Measurements from ENCODE around the gene DCC.

Gene DCC

GRCh38 chr18:52875725-52876124 lies 535.7 kb downstream of the DCC start:
- Histone ChIP-seq H3K27ac (no peak overlapping the region), H3K27me3 (ENCODE audit: insufficient read depth, low read depth) (no peaks in the 10 kb centered on the region), H3K36me3 (ENCODE audit: insufficient read depth) (no peaks in the 10 kb centered on the region), H4K20me1 (ENCODE audit: insufficient read depth) (no peaks in the 10 kb centered on the region), H3K4me1 (ENCODE audit: low read depth, poor library complexity, severe bottlenecking) (no peaks in the 10 kb centered on the region), H3K4me2 (no peak overlapping the region), H2AFZ (ENCODE audit: low read depth) (no peak overlapping the region), H3K4me3 (IDR thresholded peaks at IDR 0.05; ENCODE audit: insufficient read depth, low read depth, low read length) (no peak overlapping the region), H3K9ac (no peak overlapping the region), H3K79me2 (ENCODE audit: insufficient read depth, low read depth) (no peaks in the 10 kb centered on the region)
- no peak for TF ChIP-seq CTCF (conservative IDR thresholded peaks at IDR 0.05; ENCODE audit: low read depth, low read length)

- no peak overlapping the region for H2AFZ ChIP-seq (ENCODE audit: low read depth)
- H3K4me1 ChIP-seq (ENCODE audit: low read depth, poor library complexity, severe bottlenecking): no peaks in the 10 kb centered on the region
- H3K27ac ChIP-seq: no peak overlapping the region
- no peak overlapping the region for H3K4me3 ChIP-seq (IDR thresholded peaks at IDR 0.05; ENCODE audit: insufficient read depth, low read depth, low read length)
- no peaks in the 10 kb centered on the region for H3K36me3 ChIP-seq (ENCODE audit: insufficient read depth)
- H3K9ac ChIP-seq: no peak overlapping the region
- H3K27me3 ChIP-seq (ENCODE audit: insufficient read depth, low read depth): no peaks in the 10 kb centered on the region
- H4K20me1 ChIP-seq (ENCODE audit: insufficient read depth): no peaks in the 10 kb centered on the region
- no peak for TF ChIP-seq CTCF (conservative IDR thresholded peaks at IDR 0.05; ENCODE audit: low read depth, low read length)
- no peak overlapping the region for H3K4me2 ChIP-seq
- no peaks in the 10 kb centered on the region for H3K79me2 ChIP-seq (ENCODE audit: insufficient read depth, low read depth)
These were observed 548.0 kb downstream of the DCC start for GRCh38 chr18:52888014-52888413.

- no peaks in the 10 kb centered on the region for H4K20me1 ChIP-seq (ENCODE audit: insufficient read depth)
- H3K36me3 ChIP-seq (ENCODE audit: insufficient read depth): no peaks in the 10 kb centered on the region
- H3K4me1 ChIP-seq (ENCODE audit: low read depth, poor library complexity, severe bottlenecking): no peaks in the 10 kb centered on the region
- TF ChIP-seq CTCF (conservative IDR thresholded peaks at IDR 0.05; ENCODE audit: low read depth, low read length): no peak
- no peaks in the 10 kb centered on the region for H3K27me3 ChIP-seq (ENCODE audit: insufficient read depth, low read depth)
- H3K9ac ChIP-seq: no peak overlapping the region
- no peak overlapping the region for H3K27ac ChIP-seq
- no peak overlapping the region for H3K4me3 ChIP-seq (IDR thresholded peaks at IDR 0.05; ENCODE audit: insufficient read depth, low read depth, low read length)
- no peak overlapping the region for H2AFZ ChIP-seq (ENCODE audit: low read depth)
- no peak overlapping the region for H3K4me2 ChIP-seq
- no peaks in the 10 kb centered on the region for H3K79me2 ChIP-seq (ENCODE audit: insufficient read depth, low read depth)
These were observed 554.8 kb downstream of the DCC start for GRCh38 chr18:52894801-52895200.

- Histone ChIP-seq H3K4me1 (ENCODE audit: low read depth, poor library complexity, severe bottlenecking) (no peaks in the 10 kb centered on the region), H4K20me1 (ENCODE audit: insufficient read depth) (no peaks in the 10 kb centered on the region), H3K79me2 (ENCODE audit: insufficient read depth, low read depth) (no peaks in the 10 kb centered on the region), H2AFZ (ENCODE audit: low read depth) (no peak overlapping the region), H3K9ac (no peak overlapping the region), H3K4me3 (IDR thresholded peaks at IDR 0.05; ENCODE audit: insufficient read depth, low read depth, low read length) (no peak overlapping the region), H3K36me3 (ENCODE audit: insufficient read depth) (no peaks in the 10 kb centered on the region), H3K27ac (no peak overlapping the region), H3K4me2 (no peak overlapping the region), H3K27me3 (ENCODE audit: insufficient read depth, low read depth) (no peaks in the 10 kb centered on the region)
- TF ChIP-seq CTCF (conservative IDR thresholded peaks at IDR 0.05; ENCODE audit: low read depth, low read length): no peak
These were observed 557.9 kb downstream of the DCC start for GRCh38 chr18:52897611-52898484.

Measured in KMS-11 (cell line).